Astrocyte of the spinal cord (primary cell): ENCODE results near the gene CSTF1.

Experiments used
- DNase-seq: peaks from one replicate; pipeline ENCODE4 v3.0.0; 2011; ENCODE audit warnings: low read depth, low spot score
- H3K4me3 ChIP-seq: 2 replicates; pipeline ENCODE4 v1.5.1; 2011; ENCODE audit warnings: low read depth, mild to moderate bottlenecking, low read length, moderate library complexity
- CTCF ChIP-seq: IDR thresholded peaks from 2 replicates; pipeline ENCODE4 v1.5.1; 2012; ENCODE audit warnings: low read depth, mild to moderate bottlenecking, low read length, inconsistent platforms
- in situ Hi-C: cut with HindIII; loops from 2 replicates; pipeline ENCODE4 v1.10.0; 2017; ENCODE audit warnings: low sequenced_read_pairs

Gene CSTF1

GRCh38 chr20:56433880-56434255 lies 41.4 kb downstream of the CSTF1 start:
- in situ Hi-C loops = no loop called here
- TF ChIP-seq CTCF = no peak
- peak; percentile 69 for DNase-seq
- H3K4me3 ChIP-seq = no peak overlapping the region

GRCh38 chr20:56437196-56437960 lies 44.9 kb downstream of the CSTF1 start:
- DNase-seq = no peak
- TF ChIP-seq CTCF = no peak
- no peak overlapping the region for H3K4me3 ChIP-seq
- in situ Hi-C loops = no loop called here

GRCh38 chr20:56438284-56438683 lies 45.8 kb downstream of the CSTF1 start:
- no peak for TF ChIP-seq CTCF
- DNase-seq = no peak
- no peak overlapping the region for H3K4me3 ChIP-seq
- in situ Hi-C loops = no loop called here

- no peak overlapping the region for H3K4me3 ChIP-seq
- TF ChIP-seq CTCF = no peak
- peak; percentile 97 for DNase-seq
- in situ Hi-C loops = no loop called here
Observed at GRCh38 chr20:56439771-56440291, 47.4 kb downstream of the CSTF1 start.

GRCh38 chr20:56440346-56441007 lies 48.0 kb downstream of the CSTF1 start:
- no peak for TF ChIP-seq CTCF
- in situ Hi-C loops = no loop called here
- no peak overlapping the region for H3K4me3 ChIP-seq
- DNase-seq = peak; percentile 48

GRCh38 chr20:56442389-56443365 lies 50.2 kb downstream of the CSTF1 start:
- in situ Hi-C loops = no loop called here
- TF ChIP-seq CTCF = no peak
- H3K4me3 ChIP-seq = no peak overlapping the region
- no peak for DNase-seq
